Left renal pelvis (tissue), 4 donors: ENCODE measurements around the gene IGFBP5. TPM values are rescaled to one million over a fixed set of nuclear protein-coding genes. Genes with fewer than 3 reads are reported as not detected.

ENCODE experiments used
- DNase-seq, 4 donors: peaks; one replicate each; pipeline ENCODE4 v3.0.0-alpha.2; 2013; ENCODE audit warnings: low read depth in 4 of 4, low spot score in 3 of 4
- polyA plus RNA-seq, 4 donors: library from polyadenylated mRNA; unstranded; fragments of 120-200 nt; gene quantifications; one replicate each; pipeline ENCODE4 v1.2.1, GENCODE V29; 2013; ENCODE audit not compliant: insufficient read length in 4 of 4

Gene IGFBP5
- polyA plus RNA-seq, 4 donors: 274 to 1,453 (median 475) TPM

DNA sequence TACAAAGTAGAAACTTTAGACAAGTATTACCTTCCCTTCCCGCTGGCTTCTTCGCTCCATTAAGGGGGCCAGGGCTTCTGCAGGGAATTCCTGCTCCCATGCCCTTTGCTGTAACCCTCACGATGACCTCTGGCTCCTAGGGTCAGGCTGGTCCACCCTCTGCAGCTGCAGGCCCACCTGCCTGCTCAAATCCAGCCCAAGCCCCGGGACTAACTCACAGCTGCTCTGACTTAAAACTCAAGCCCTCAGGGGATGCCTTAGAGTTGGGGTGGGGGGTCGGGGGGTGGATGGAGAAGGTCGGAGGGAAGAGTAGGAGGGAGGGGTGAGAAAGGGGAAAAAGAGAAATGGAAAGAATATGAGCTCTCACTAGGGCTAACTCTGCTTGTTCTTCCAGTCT, 4.9 kb downstream of the IGFBP5 start:
- no peak for DNase-seq

DNA sequence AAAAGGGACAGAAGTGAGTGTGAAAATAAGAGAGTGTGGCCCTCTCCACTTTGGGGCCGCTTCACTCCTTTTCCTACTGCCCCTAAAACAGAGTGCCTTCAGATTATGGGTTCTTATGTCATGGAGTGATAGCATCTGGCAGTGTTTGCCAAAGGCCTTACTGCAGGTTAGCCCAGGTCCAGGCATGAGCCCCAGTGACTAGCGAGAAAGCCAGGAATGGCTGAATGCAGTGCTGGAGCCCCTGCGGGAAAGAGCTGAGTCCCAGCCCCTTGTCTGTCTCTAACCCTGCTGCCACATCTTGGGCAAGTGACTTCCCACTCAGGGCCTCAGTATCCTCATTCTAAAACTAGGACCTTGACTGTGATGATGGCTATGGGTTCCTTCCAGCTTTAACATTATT, 6.0 kb downstream of the IGFBP5 start:
- DNase-seq: no peak

DNA sequence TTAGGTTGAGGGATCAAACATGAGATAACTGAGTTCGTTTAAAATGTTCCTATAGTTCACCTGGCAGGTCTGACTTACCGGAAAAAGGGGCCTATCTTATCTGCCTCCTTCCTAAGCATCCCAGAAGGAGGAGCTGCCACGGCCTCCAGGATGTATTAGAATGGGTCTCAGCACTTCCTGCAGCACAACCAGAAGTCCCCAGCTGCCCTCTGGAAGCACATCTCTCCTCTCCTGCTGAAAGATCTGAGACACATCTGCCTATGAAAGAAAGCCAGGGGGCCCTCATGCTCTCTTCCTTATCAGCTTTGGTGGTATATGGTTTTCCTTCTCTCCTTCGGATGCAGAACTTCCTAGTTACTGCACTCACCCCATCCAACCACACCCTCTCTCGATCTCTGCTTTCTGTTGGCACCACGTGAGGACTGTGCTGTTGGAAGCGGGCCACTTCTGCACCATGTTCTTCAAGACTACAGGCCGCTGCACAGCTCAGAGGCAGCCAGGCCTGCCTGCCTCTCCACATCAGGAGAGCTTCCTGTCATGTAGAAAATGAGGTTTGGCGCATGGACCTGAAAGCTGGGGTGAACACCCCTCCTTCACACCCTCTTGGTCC, 6.5 kb downstream of the IGFBP5 start:
- no peak for DNase-seq

DNA sequence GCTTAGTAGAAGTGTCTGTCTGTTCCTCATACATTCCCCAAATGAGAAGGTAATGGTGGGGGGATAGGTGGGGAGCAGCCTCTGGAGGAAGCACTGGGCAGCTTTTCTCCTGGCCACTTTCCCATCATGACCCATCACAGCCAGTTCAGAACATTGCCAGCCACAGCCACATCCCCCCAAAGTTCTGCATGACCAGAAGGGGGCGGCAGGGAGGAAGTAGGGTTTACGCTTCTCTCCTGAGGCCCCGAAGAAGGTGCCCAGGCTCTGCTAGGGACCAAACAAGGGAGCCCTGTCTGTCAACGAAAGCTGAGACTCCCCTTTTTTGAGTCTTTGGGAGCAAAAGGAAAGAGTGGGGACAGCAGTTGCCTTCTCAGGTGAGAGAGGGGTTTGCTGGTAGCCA, 7.7 kb downstream of the IGFBP5 start:
- no peak for DNase-seq

DNA sequence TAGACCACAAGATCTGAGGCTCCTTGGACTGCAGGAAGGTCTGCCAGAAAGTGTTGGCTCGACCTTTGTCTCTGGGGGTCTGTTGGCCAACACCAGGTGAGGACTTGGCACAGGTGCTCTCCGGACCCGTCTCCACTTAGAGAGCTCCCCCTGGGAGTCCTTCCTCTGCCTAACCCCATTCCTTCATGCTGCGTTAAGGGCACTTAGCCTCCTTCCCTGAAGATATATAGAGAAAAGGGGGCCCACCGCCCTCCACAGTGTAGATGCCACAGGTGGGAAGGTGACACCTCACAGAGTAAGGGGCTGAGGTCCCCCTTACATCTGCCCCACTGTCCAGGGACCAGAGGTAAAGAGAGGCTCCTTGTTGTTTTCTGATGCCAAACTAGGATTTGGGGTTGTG, 8.2 kb downstream of the IGFBP5 start:
- DNase-seq: no peak

DNA sequence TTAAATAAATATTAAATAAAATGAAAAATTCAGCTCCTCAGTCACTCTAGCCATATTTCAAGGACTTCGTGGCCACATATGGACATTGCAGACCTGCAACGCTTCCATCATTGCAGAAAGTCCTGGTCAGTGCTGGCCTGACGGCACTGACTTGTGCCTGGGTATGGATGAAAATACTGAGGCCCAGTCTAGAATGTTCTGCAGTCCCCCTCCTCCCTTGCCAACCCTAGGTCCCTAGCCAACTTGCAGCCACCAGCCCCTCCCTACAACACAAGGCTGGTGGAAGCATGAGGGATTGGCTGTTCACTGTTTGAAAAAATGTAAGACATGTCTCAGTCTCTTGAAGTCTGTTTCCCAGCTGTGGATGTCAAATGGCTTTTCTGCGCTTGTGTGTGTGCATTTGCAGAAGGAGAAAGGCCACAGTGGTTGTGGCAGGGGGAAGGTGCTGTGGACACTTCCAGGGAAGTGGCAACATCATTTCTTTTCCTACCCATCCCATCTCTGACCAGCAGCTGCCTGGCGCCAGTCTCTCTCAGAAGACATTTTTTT, 9.9 kb downstream of the IGFBP5 start:
- DNase-seq: no peak

DNA sequence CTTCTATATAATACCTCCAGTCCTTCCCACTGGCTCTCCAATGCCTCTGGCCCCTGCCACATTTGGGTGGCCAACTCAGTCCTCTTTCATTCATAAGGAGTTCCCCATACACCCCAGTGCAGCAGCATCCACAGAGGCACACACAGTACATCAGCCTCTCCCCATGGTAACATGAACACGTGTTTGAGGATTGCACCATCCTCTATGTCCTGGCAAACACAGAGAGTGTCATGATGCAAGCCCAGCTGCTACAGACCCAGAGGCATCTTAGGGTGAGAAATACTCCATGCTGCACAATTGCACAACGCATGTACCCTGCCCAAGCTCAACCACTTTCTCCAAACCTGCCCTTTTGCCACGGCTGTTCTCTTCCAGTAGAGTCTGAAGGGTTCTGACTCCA, 11.5 kb downstream of the IGFBP5 start:
- no peak for DNase-seq

DNA sequence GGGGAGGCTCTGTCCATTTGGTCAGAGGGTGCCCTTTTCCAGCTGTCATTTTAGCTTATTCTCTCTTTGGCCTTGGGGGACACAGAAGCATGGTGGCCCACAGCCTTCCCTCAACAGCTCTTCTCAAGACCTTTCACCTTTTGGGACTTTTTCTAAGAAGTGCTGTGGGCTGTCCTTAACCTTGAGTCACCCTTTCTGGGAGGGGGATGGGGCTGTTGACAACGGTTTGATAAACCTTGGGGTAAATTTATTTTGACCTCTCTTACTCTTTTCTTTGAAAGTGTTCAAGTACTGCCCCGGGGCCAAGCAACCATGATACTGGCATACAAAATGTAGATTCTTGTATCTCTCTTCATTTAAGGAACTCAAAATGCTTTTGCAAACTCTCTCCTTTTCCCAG, 13.7 kb downstream of the IGFBP5 start:
- DNase-seq: no peak

DNA sequence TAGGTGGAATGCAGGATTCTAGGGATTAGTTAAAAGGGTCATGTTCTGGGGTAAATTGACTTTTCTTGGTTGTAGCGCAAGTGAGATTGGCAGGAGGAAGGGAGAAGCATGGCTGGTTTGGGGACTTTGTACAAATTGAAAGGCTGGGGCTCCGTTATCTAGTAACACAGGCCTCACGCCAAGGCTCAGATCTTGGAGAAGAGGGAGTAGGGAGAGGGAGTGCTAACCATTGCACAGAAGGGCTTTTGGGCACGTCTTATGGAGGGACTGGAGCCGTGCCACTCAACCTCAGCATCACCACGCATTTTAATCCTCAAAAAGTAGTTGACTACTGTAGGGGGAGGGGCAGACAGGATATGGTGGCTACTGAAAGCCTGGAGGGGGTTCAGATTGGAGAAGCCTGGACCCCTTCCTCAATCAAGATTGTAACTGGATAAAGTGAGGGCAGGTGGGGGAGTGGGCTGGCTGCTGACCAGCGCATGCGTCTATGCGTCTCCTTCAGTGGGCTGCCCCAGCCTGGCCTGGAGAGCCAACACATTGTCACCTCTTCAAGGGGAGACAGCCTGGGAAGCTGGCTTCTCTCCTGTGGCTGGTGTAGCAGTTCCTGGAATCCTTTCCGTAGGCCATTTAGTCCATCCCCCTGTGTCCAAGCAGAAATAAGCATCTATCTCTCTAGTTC, 14.3 kb downstream of the IGFBP5 start:
- DNase-seq: no peak

DNA sequence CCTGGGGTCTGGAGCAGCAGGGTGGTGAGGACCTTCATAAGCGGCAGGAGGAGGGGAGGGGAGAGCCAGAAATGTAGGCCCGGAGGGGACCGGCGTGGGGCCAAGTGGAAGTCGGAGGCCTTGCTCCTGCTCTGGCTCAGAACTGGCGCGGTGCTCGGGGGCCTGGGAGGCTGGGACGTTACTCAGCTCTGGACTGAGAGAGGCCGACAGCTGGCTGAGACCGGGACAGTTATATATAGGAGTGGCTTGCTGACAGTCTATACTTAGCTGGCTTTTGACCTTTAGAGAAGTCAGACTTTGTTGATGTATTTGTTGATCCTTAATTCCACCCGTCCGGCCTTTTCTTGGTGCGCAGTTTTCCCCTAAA, 15.7 kb downstream of the IGFBP5 start:
- no peak for DNase-seq

DNA sequence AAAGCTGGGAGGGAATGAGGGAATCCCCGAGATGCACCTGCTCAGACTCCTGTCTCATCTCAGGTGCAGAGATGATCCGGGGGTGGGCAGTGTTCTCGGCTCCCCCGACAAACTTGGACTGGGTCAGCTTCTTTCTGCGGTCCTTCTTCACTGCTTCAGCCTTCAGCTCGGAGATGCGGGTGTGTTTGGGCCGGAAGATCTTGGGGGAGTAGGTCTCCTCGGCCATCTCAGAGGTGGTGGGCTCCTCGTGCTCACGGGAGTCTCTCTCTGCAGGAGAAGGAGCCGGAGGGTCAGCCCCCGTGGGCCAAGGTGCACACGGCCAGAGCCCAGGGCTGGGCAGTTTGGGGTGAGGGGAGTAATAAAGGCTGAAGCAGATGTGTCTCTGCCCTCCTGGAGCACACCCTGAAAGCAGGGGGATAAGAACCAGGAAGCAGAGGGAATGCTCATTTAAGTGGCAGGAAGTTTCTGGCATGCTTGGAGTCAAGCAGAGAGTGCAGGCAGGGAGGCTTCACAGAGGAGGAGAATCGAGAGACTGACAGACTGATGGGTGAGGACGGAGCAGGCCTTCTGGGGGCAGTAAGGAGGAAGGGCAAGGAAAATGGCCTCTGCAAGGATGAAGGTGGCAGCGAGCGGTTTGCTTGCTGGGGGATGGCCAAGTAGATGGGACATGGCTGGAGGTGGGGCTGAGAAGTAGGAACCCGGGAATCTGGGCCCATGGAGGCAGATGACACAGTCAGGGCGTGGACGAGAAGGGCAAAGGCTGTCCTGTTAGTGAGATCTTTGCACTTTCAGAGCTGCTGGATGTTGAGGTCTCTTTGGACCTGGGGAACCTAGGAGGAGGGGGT, 16.3 kb downstream of the IGFBP5 start:
- DNase-seq: no peak

DNA sequence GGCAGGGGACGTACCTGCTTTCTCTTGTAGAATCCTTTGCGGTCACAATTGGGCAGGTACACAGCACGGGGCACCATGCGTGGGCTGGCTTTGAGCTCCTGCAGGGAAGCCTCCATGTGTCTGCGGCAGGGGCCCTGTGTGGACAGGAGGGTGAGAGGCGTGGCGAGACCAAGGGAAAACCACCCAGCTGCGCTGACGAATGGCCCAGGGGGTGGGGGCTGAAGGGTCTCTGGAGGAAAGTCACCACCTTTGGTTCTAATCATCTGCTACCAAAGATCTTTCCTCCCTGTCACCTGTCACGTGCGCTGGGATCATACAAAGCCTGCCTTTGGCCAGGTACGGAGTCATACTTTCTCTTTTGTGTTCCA, 17.3 kb downstream of the IGFBP5 start:
- DNase-seq: no peak

DNA sequence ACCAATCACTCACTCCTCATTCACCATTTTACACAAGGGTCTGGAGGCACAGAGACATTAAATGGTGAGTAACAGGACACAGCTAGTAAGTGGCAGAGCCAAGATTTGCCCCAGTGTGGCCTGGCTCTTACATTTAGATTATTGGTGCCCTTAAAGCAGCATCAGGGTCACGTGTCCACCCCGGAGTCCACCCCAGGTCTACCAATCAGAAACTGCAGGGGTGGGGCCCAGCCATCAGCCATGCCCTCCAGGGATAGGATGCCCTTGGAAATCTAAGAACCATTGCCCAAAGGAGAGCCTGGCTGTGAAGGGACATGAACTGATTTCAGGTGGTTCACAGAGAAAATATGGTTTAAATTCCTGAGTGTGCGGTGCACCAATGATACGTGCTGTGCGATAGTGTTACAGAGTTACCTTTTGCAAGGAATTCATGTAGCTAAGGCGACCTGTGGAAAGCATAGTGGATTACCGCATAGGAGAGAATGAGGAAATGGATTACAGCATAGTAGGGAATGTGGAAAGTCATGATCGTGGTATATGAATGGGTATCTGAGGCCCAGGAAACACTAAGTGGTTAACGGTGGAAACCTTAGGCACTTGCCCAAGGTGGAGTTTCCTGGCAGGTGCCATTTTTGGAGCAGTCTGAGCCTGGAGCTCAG, 17.8 kb downstream of the IGFBP5 start:
- DNase-seq: no peak

DNA sequence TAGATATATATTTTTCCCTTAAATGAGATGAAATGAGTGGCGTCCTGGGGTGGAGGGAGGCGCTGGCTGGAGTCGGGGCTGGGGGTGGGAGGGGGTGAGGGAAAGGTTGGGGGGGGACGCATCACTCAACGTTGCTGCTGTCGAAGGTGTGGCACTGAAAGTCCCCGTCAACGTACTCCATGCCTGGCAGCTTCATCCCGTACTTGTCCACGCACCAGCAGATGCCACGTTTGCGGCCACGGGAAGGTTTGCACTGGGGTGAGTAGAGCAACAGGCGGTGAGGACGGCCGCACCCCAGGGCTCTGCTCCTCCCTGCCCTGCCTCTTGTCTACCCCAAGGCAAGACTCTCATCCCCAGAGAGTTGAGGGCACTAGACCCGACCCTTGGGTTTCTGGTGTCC, 18.7 kb downstream of the IGFBP5 start:
- no peak for DNase-seq

DNA sequence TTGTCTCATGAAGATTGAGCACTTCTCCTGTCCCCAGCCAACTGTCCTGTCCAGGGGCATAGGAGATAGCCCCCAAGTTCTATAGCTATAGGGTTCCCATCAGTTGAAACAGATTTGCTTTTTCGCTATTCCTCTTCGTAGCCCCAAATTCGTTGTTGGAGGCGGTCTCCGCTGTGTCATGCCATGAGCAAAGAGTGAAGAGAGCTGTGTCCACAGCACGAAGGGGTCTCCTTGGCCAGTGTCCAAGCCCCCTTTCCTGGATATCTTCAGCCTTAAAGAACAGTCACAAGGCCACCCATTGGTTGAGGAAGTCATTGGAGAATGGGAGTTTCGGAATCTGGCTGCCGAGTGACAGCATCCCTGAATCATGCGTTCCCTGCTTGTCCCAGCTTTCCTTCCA, 21.0 kb downstream of the IGFBP5 start:
- DNase-seq: no peak

DNA sequence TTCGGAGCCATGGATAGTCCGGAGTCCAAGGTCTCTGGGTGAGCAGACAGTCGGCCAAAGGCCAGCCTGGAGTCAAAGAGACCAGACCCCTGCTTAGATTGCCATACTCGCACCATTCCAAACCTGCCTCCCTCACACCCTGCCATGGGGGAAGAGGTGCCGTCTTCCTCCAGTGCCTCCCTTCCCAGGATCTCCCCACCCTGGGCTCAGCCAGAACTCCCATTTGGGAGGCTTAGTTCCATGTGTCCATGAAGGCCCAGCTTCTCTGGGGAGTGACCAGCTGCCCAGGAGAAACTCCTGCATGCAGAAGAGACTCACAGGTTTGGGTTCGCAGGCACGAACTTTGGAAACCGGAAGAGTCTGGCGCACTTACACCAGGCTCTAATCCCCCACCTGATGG, 21.7 kb downstream of the IGFBP5 start:
- DNase-seq: no peak

DNA sequence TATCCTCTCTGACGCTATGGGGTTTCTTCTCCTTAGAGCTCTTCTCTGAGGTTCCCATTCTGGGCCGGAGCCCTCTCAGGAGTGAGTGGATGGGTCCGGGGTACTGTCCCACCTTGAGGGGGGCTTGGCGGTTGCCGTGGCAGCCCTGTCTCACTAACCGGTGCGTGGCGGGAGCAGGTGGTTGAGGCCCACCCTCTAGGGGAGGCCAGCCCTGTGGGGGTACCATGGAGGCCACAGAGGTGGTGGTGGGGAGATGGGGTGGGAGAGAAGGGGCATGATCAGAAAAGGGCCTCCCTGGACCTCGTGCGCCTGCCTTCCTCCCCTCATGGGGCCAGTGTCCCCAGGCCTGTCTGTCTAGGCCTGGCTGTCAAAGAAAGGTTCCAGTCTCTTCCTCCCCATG, 22.3 kb downstream of the IGFBP5 start:
- DNase-seq: no peak

DNA sequence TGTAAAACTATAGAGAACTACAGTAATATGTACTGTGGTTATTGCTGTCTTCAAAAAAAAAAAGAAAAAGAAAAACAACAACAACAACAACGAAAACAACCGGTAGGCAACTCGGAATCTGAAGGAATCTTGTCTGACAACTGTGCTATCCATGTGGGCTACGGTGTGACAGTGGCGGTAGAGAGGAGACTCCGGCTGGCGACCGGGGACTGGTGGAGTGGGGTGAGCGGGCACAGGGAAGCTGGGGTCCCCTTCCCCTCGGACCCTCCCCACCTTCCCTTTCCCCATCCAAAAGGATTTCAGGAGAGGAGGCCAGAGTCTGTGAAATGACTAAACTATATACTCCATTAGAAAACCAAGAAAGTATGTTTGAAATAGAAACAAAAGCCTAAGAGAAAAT, 22.9 kb downstream of the IGFBP5 start:
- DNase-seq: no peak

DNA sequence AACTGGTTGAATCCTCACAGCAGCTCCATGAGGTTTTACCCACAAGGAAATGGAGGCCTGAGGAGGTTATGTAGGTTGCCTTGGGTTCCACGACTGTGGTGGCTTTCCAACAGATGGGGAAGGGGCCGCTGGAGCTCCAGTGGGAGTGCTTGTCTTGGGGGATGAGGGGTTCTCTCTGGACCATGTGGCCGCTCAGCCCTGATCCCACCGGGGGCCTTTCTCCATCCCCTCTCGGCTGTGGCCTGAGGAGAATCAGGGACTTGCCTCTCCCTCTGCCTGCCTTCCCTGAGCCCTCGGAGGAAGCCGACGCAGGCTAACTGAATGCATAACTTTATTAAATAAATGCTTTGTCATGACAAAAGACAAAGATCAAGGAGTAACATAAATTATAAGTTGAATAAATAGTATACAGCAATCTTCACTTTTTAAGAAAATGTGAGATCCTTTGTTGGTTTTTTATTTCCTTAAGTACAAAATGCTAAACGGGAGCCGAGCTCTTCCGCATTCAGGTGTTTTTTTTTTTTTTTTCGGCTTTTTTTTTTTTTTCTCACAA, 23.5 kb downstream of the IGFBP5 start:
- DNase-seq: no peak

DNA sequence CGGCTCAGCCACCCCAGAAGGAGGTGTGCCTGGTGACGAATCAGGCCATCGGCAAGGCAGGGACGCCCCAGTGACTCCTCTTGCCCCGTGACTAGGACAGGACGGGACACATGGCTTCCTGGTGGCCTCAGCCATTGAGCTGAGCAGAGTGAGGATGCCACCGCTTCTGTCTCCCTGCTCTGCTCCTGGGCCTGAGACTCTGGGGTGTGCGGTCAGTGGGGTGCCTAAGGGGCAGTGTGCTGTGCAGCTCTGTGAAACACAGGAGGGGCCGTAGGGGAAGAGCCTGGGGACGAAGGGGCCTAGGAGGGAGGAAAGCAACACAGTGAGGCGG, 24.3 kb downstream of the IGFBP5 start:
- DNase-seq: no peak
